Stimulated activated CD4-positive, alpha-beta T cell treated with anti-CD3 and anti-CD28 coated beads, TNF-alpha, amount 100 ng/mL, for 24 hours (primary cell): ENCODE measurements around the gene JPH2.
"Not testable (repeated sequence)": the region's sequence is repeated elsewhere in the genome, so short reads cannot be mapped to it uniquely, and the experiment has no call there.

ENCODE experiments used
- DNase-seq, 3 experiments: peaks; one replicate each; pipeline ENCODE4 v3.0.0-alpha.2; 2020; ENCODE audit warnings: low read depth in 3 of 3

JPH2 gene

DNA sequence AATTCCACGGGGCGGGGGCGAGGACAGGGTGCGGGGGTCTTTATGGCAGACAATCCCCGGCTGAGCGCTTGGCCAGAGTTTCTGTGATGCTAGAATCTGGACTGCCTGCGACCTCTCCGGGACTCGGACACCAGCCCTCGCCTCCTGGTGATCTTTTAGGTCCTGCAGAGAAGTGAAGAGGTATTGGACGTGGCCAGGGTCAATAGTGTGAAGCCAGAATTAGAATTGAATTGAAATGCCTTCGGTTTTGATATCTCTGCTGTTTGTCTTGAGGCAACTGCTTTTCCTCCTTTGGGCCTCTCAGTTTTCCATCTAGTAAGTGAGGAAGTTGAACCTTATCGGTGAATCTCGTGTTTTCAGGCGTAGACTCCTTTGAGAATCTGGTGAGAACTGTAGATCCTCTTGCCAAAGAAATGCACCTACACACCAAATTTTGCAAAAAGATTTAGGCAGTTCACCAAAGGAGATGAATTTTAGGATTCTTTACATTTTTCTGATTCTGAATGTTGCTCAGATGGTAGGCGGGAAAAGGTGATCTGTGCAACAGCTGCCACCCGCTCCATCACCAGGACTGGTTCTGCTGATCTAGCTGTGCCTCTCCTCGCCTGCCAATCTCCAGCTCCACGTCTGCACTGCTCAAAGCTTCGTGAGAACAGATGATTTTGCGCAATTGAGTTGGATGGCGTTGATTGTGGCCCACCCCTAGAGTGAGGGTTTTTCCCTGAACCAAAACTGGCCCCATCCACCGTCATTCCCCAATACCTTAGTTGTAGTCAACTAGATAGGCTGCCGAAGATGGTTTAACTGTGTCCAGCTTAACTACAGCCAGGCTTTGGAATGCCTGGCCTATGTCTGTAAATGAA is 24.4 kb upstream of the JPH2 start:
- DNase-seq, result no peak

DNA sequence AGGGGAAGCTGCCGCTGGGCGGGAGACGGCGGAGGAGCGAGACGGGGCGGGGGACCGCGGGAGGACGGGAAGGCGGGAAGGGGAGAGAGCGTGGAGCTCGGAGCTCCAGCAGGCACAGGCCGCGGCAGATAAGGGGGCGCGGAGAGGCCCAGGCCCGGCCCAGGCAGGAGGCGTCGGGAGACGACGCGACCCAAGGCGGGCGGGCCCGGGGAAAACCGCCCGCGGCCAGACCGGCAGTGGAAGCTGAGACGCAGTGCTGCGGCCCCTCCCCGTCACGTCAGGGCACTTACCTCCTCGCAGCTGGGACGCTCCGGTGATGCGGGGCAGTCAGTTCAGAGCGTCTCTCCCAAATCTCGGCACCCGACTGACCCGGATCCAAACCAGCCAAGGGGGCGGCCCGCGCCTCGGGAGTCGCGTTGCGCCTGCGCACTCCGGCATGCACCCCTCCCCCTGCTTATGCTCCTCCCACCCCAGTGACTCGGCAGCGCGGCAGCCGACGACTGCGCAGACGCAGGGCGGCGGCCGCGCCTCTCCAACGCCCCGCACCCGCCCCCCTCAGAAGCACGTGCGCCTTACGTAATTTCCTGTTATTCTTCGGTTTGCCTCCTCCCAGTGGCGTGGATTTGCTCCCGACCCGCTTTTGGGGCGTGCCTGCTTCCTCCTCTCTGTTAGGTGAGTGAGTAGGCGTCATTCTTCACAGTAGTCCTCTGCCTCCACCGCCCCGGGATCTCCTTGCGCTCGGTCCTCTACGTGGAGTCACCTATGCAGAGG is 23.6 kb upstream of the JPH2 start, which contains the start of gene OSER1:
OSER1 (minus strand) TSS at position 366 of the 771 bp plus-strand sequence. CDS start 3,814 bp downstream, outside the sequence.
- DNase-seq, result peak; percentile 95 to 96 (median 95)

DNA sequence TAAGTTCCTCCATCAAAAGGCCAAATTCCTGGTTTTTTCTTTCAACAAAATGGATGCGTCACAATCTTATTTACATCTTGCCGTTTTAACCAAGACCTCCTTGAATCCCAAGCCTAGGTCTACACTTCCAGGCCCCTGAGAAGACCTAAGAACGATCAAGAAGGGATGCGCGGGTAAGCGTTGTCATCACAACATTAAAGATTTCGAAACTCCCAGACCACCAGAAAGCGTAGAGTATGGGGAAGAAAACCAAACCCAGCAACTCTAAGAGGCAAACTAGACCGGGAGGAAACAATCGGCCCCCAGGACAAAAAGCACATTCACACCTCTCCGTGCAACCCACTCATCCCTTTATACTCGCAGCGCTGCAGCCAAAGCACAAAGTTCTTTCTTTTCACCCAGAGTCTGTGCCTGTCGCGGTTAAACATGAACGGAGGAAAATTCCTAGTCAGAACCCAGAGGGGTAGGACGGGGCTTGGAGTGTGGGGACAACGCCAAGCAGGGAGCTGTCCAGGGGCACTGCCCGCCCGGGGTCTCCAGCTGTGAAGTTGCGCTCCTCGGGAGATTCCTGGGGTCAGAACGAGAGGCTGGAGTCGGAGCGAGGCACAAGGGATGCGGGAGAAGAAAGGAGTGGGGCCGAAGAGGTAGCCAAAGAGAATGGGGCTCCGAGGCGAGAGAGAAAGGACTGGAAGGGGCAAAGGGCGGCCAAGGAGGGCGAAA is 22.9 kb upstream of the JPH2 start:
- no peak for DNase-seq

DNA sequence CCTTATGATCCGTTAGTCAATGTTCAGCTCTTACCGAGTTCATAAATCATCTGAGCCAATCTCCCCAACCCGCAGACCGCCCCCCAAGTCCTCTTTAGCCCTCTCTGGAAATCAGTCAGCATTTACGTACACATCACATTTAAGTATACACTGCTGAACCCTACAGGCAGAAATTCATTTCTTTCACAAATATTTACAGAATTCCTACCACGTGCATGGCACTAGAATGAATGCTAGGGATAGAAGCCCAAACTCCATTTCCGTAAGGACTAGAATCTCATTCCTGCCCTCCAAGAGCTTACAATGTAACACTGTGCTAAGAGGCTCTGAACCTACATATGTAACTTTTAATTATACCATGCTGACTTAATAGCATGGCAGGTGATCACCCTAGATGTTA is 21.8 kb upstream of the JPH2 start:
- no peak for DNase-seq

DNA sequence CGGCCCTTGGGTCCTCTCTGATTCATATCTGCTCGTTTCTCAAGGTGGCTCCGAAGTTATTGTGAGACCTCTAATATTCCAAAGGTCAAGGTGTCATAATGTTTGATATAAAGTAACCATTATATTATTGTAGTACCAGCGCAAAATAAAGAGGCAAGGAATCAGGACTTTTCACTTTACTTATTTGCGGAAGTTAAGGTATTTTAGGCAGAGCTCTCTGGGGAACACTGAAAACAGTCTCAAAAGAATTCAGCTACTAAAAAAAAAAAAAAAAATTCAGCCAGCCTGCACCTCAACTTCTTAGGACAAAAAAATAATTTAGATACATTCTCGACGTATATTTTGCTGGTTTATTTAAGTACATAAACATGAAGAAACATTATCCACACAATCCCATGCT is 21.2 kb upstream of the JPH2 start:
- DNase-seq, result no peak

DNA sequence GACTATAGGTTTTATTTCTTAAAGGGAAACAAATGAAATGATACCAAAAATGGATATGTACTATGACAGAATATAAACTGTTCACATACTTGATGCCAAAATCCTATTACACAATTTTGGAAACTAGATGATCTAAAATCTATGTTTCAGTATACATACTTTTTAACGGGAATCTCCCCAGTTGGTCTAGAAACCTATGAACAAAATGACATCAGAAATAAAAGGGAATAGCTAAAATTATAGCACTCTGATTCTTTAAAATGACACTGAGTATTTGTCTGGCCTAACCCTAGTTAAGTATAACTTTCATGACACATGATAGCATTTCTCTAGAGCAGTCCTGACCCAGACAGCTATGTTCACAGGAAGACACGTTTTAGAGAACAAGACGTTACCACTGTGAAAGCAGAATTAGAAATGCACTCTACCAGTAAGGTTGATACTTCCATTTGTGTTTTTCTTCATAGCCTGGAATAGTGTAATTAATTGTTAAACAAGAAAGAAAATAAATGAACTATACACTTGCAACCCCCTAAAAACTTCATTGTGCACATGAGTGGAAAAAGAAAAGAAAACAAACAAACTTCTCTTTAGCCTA is 20.2 kb upstream of the JPH2 start:
- no peak for DNase-seq

DNA sequence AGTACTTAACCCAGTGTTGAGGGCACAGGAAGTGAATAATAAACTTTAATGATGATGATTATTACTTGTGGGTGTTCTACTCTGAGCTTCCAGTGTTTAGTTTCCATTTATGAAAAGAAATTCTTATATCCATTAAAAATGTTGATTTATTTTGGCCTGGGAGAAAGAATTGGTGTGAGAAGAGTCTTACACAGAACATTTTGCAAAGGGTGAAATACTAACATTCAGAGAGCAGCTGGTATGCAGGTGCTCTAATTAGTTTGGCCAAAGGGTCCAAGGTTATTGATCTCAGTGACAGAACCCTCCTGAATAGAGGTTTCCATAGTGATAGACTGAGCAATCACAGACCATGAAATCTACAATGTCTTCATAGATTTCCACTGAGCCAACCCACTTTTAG is 19.1 kb upstream of the JPH2 start:
- no peak for DNase-seq

DNA sequence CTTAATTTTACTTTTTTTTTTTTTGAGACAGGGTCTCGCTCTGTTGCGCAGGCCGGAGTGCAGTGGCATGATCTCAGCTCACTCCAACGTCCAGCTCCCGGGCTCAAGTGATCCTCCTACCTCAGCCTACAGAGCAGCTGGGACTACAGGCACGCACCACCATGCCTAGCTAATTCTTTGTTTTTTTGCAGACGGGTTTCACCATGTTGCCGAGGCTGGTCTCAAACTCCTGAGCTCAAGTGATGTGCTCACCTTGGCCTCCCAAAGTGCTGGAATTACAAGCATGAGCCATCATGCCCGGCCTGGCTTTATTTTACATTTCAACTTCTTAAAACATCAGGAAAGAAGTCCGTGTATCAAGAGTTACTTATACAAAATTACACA is 17.8 kb upstream of the JPH2 start:
- DNase-seq, result no peak

DNA sequence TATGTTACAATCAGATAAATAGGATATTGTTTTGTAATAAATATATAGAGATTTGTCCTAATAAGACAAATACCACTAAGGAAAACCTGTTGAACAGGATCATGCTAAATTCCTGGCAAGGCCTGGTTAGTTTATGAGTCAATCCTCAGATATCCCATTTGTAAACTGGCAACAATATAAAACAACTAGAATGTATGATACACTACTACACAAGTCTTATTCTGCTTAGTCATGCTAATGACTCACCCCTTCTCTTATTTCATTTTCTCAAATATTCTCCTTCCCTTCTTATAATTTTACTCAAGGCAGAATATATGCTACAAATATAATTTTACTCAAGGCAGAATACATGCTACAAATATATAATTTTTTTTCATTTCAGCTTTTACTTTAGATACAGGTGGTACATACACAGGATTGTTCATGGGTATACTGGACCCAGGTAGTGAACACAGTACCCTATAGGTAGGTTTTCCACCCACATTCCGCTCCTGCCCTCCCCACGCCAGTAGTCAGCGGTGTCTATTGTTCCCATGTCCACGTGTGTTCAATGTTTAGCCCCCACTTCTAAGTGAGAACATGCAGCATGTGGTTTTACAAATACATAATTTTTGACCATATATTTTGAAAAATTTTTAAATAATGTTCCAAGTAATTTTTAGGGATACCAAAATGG is 17.3 kb upstream of the JPH2 start:
- no peak for DNase-seq

DNA sequence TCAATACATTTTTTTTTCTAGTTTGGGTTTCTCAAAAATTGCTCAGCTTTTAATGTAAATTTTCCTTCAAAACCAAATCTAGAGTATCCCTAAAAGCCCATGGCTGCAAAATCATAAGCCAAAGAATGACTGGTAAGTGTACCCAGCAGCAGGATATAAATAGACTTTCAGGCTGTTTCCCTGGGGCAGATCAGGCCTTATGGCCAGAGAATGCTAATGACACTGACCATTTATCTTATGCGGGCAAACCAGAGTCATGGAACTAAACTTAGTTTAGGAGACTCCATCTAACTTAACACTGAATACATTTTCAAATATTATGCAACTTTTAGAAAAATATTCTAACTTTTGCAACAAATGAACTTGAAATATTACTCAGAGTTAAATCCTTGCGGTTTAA is 16.2 kb upstream of the JPH2 start:
- DNase-seq, result no peak

DNA sequence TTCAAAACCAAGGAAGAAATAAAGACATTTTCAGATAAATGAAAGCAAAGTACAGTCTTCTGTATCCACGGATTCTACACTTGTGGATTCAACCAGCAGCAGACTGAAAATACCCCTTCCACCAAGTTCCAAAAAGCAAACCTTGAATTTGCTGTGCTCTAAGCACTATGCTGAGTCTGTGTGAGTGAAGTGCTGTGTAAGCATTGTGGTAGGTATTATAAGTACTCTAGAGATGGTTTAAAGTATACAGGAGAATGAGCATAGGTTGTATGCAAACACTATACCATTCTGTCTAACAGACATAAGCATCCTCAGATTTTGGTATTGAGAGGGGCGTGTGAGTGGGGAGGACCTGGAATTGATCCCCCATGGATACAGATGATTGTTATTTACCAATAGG is 14.0 kb upstream of the JPH2 start:
- DNase-seq, result no peak

DNA sequence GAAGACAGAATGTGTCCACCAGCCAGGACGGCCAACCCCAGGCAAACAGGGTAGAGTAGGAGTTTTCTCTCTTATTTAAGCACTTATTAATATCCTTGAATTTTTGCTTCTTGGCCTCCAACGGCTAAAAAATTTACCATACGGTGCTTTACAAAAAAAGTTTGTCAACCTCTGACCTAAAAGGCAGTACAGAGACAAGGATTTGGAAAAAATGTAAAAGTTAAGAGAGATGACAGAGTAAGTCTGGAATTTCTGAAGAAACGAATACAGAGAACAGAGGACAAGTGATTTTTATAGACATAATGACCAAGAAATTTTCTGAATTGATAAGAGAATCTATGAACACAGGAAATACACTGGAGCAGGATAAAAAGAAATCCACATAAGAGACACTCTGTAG is 13.4 kb upstream of the JPH2 start:
- DNase-seq, result no peak

DNA sequence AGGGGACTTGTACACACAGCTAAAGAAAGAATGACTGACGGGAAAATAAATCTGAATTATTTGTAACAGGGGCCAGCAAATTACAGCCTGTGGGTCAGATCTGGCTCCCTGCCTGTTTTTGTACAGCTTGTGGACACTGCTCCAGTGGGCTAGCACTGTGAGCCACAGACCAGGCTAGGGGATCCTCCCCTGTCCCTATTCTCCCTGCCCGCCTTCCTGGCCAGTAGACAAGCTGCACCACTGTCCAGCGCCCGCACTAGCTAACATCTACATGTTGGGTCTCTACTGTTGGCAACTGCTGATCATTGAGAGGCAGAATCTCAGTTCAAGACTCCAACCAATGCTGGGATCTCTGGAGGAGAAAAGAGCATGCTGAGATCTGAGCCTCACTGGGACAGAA is 12.9 kb upstream of the JPH2 start:
- DNase-seq, result no peak

DNA sequence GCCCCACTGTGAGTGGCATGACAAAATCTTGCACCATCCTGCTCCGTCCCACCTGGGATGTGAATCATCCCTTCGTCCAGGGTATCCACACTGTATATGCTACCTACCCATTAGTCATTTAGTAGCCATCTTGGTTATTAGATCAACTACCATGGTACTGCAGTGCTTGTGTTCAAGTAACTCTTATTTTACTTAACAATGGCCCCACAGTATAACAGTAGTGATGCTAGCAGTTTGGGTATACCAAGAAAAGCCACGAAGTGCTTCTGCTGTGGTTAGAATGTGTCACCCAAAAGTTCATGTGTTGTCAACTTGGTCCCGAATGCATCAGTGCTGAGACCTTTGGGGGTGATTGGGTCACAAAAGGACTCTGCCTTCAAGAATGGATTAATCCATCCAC is 11.9 kb upstream of the JPH2 start:
- no peak for DNase-seq

DNA sequence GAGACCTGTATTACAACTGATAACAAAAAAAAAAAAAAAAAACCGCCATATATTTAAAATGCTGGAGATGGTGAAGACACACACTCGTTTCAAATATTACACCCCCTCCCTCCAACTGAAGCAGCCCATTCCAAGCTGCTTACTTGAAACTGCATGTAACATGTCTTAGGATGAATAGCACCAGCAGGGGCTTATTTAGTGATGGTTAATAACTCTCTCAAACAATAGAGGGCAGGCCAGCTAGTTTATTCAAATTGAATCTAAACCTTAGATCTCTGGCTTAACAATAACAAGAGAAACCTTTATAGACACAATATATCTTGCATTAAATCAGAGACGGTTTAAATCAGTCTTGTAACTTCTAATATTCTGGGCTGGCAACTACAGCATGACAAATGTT is 9.3 kb upstream of the JPH2 start:
- DNase-seq, result no peak

DNA sequence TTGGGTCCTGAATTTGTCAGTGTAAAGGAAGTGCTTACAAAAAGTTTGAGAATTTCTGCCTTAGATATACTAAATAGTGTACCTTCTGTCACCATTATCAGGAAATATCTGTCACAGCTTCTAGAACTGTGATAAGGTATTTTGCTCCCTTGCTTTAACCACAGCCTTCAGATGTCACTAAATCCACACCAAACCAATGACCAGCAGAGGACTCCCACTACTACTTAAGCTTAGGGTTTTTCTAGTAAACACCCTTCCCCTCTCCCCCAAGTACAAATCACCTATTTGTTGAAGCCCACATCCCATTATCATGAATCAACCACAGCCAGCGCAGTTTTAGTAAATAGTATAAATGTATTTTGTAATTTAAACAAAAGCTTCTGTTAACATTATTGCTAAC is 8.6 kb upstream of the JPH2 start:
- DNase-seq, result no peak

DNA sequence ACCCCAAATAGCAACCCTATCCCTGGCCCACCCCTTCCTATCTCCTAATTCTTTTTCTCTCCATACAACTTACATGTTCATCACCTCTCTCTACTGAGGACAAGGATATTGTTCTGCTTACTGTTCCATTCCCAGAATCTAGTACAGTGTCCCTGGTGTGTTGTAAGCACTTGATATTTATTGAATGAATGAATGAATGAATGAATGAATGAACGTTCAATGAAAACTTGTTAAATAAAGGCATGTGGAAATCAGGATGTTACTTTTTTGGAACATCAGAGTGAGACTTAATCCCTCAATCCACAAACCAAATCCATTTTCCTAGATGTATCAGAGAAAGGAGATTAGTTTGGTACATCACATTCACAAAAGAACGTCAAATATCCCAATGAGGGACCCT is 6.8 kb upstream of the JPH2 start:
- DNase-seq, result no peak

DNA sequence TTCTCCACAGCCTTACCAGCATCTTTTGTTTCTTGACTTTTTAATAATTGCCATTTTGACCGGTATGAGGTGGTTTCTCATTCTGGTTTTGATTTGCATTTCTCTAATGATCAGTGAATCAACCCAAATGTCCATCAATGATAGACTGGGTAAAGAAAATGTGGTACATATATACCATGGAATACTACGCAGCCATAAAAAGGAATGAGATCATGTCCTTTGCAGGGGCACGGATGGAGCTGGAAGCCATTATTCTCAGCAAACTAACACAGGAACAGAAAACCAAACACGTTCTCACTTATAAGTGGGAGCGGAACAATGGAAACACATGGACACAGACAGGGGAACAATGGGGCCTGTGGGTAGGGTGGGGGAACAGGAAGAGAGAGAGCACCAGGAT is 4.7 kb upstream of the JPH2 start:
- DNase-seq, result not testable (repeated sequence)

DNA sequence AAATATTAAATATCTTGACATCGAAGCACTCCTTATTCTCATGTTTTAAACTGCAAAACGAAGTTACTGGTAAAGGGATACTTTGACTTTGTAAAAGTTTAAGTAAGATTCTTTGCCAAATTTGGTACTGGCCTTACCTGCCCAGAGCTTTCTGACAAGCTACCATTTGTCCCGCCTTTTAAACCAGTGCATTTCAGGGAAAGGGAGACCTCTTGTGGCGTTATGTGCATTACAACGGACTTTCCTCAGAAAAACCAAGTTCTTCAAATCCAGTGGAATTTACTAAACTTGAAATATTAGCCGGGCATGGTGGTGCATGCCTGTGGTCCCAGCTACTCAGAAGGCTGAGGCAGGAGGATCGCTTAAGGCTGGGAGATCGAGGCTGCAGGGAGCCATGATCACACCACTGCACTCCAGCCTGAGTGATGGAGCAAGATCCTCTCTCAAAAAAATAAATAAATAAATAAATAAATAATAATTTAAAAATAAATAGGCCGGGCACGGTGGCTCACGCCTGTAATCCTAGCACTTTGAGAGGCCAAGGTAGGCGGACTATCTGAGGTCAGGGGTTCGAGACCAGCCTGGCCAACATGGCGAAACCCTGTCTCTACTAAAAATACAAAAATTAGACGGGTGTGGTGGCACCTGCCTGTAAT is 3.3 kb upstream of the JPH2 start:
- DNase-seq, result peak in 1 of 3 experiments; percentile 27

DNA sequence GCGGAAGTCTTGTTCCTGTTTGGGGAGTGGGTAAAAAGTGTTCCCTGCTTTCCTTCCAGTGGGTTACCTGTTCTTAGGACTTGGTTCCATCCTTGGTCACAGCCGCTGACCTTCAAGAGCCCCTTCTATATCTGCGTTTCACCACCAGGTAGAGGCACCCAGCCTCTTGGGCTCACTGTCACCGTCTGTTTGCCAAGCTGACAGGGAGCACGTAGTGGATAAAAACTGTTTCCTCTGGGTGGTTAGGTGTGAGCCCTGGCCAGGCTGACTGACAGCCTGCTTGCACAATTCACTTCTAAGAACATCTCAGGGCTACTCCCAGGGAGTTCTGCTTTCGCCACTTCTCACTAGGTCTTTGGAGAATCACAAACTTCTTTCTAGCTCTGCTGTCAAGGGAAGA is 1.8 kb upstream of the JPH2 start:
- no peak for DNase-seq
